GM23338 (cell line): Measurements from ENCODE around the gene NOC3L. TPM values are rescaled to one million over a fixed set of nuclear protein-coding genes. Genes with fewer than 3 reads are reported as not detected.

Experiments
- ATAC-seq: fragments of 200-7000 bp; cut with Tn5 transposase; 3 replicates; pipeline ENCODE4 v1.9.1; 2020
- DNase-seq: peaks from one replicate; pipeline ENCODE4 v3.0.0-alpha.2; 2015; ENCODE audit warnings: low spot score
- H2AFZ ChIP-seq: fragments of 200-600 bp; sonication (generic); 2 replicates; pipeline ENCODE4 v1.8.0; 2016; ENCODE audit warnings: antibody characterized with exemption, mild to moderate bottlenecking, moderate library complexity
- H3F3A ChIP-seq: fragments of 200-600 bp; sonication (generic); replicated peaks from 2 replicates; pipeline ENCODE4 v1.8.0; 2017; ENCODE audit warnings: antibody characterized with exemption, mixed run types, low read depth
- H3K27ac ChIP-seq: fragments of 200-600 bp; sonication (generic); 2 replicates; pipeline ENCODE4 v1.6.1; 2016; ENCODE audit warnings: low read depth
- H3K27me3 ChIP-seq: fragments of 200-600 bp; sonication (generic); 2 replicates; pipeline ENCODE4 v1.8.0; 2016; ENCODE audit warnings: mild to moderate bottlenecking, mixed run types, moderate library complexity; ENCODE audit not compliant: insufficient read depth
- H3K36me3 ChIP-seq: fragments of 200-600 bp; sonication (generic); 2 replicates; pipeline ENCODE4 v1.8.0; 2016; ENCODE audit warnings: mild to moderate bottlenecking; ENCODE audit not compliant: insufficient read depth
- H3K4me1 ChIP-seq: fragments of 200-600 bp; sonication (generic); 2 replicates; pipeline ENCODE4 v1.8.0; 2016; ENCODE audit warnings: mild to moderate bottlenecking, moderate library complexity; ENCODE audit not compliant: insufficient read depth
- H3K4me2 ChIP-seq: fragments of 200-600 bp; sonication (generic); 2 replicates; pipeline ENCODE4 v1.7.1; 2017; ENCODE audit warnings: mixed run types
- H3K4me3 ChIP-seq: fragments of 200-600 bp; sonication (generic); 2 replicates; pipeline ENCODE4 v1.6.1; 2016; ENCODE audit warnings: mixed run types
- H3K79me2 ChIP-seq: fragments of 200-600 bp; sonication (generic); replicated peaks from 2 replicates; pipeline ENCODE4 v1.8.0; 2017; ENCODE audit warnings: mild to moderate bottlenecking; ENCODE audit not compliant: insufficient read depth
- H3K9me2 ChIP-seq: fragments of 200-600 bp; sonication (generic); 2 replicates; pipeline ENCODE4 v1.8.0; 2017; ENCODE audit not compliant: insufficient read depth
- H4K20me1 ChIP-seq: fragments of 200-600 bp; sonication (generic); replicated peaks from 2 replicates; pipeline ENCODE4 v1.8.0; 2017; ENCODE audit warnings: mild to moderate bottlenecking; ENCODE audit not compliant: insufficient read depth
- H3K27ac Mint-ChIP-seq: 2 replicates; pipeline ENCODE4 v1.8.0; 2020; ENCODE audit warnings: inconsistent platforms, mild to moderate bottlenecking, moderate library complexity, mixed read lengths
- H3K27me3 Mint-ChIP-seq: 3 replicates; pipeline ENCODE4 v1.8.0; 2022; ENCODE audit warnings: low read depth, mild to moderate bottlenecking, moderate library complexity, mixed read lengths, inconsistent platforms; ENCODE audit not compliant: insufficient read depth, poor library complexity
- H3K36me3 Mint-ChIP-seq: 3 replicates; pipeline ENCODE4 v1.8.0; 2021; ENCODE audit warnings: low read depth, mild to moderate bottlenecking, inconsistent platforms, moderate library complexity, mixed read lengths
- H3K4me1 Mint-ChIP-seq: 3 replicates; pipeline ENCODE4 v1.8.0; 2020; ENCODE audit warnings: mild to moderate bottlenecking, inconsistent platforms, mixed read lengths
- H3K4me3 Mint-ChIP-seq: 3 replicates; pipeline ENCODE4 v1.8.0; 2021; ENCODE audit warnings: moderate library complexity, mild to moderate bottlenecking, inconsistent platforms, mixed read lengths
- H3K9me3 Mint-ChIP-seq: 3 replicates; pipeline ENCODE4 v1.8.0; 2020; ENCODE audit warnings: moderate library complexity, mild to moderate bottlenecking, inconsistent platforms, mixed read lengths
- CREB1 ChIP-seq: fragments of 250-450 bp; sonication (Bioruptor Pico); IDR thresholded peaks from 2 replicates; pipeline ENCODE4 v1.5.0; 2020; ENCODE audit warnings: low read depth, mild to moderate bottlenecking, moderate library complexity
- EZH2 ChIP-seq: fragments of 200-600 bp; sonication (generic); IDR thresholded peaks from one replicate; pipeline ENCODE4 v1.8.0; 2017; ENCODE audit warnings: antibody characterized with exemption, mild to moderate bottlenecking, low read depth; ENCODE audit not compliant: unreplicated experiment
- EZH2phosphoT487 ChIP-seq: fragments of 200-600 bp; sonication (generic); IDR thresholded peaks from one replicate; pipeline ENCODE4 v1.8.1; 2018; ENCODE audit warnings: antibody characterized with exemption; ENCODE audit not compliant: unreplicated experiment
- JUNB ChIP-seq: IDR thresholded peaks from one replicate; pipeline ENCODE4 v1.6.1; 2016; ENCODE audit warnings: antibody characterized with exemption; ENCODE audit not compliant: unreplicated experiment
- NANOG ChIP-seq: IDR thresholded peaks from 2 replicates; pipeline ENCODE4 v1.6.1; 2016; ENCODE audit warnings: antibody characterized with exemption, borderline replicate concordance
- POLR2AphosphoS5 ChIP-seq: IDR thresholded peaks from 2 replicates; pipeline ENCODE4 v1.6.1; 2016; ENCODE audit warnings: antibody characterized with exemption, low read depth
- STAT1 ChIP-seq: IDR thresholded peaks from one replicate; pipeline ENCODE4 v1.6.1; 2016; ENCODE audit warnings: antibody characterized with exemption; ENCODE audit not compliant: unreplicated experiment
- ZNF114 ChIP-seq: fragments of 250-450 bp; sonication (Bioruptor Pico); IDR thresholded peaks from 2 replicates; pipeline ENCODE4 v1.5.0; 2020; ENCODE audit warnings: mild to moderate bottlenecking, moderate library complexity
- ZNF331 ChIP-seq: fragments of 250-450 bp; sonication (Bioruptor Pico); IDR thresholded peaks from 2 replicates; pipeline ENCODE4 v1.5.0; 2020; ENCODE audit warnings: low read depth, mild to moderate bottlenecking, moderate library complexity
- polyA plus RNA-seq: library from polyadenylated mRNA; unstranded; fragments of >200 nt; fragmentation: Nextera tagmentation; extraction: Ambion mirVana; gene quantifications from 2 replicates; pipeline ENCODE4 v1.2.1, GENCODE V29; 2016
- total RNA-seq: library from RNA; depleted of rRNA; stranded (reverse); fragments of >200 nt; shearing (Covaris generic); gene quantifications from 2 replicates; pipeline ENCODE4 v1.2.3, GENCODE V29; 2014
- TF ChIP-seq, protein P1 (sequence below): IDR thresholded peaks from one replicate; pipeline ENCODE4 v1.6.1; 2018; ENCODE audit warnings: antibody characterized with exemption; ENCODE audit not compliant: unreplicated experiment
- TF ChIP-seq, protein P2 (sequence below), 2 experiments: fragments of 200-600 bp in 1 of 2; sonication (generic) in 1 of 2; conservative IDR thresholded peaks; 2 replicates each; pipeline versions ENCODE4 v1.5.1 to v1.6.1; 2016 to 2017; ENCODE audit warnings: antibody characterized with exemption in 2 of 2, low read depth in 2 of 2, mild to moderate bottlenecking in 2 of 2, moderate library complexity in 1 of 2

NOC3L gene
- total and polyA plus RNA-seq, 2 experiments from 2014 or later: 43.1 to 62.1 TPM

DNA sequence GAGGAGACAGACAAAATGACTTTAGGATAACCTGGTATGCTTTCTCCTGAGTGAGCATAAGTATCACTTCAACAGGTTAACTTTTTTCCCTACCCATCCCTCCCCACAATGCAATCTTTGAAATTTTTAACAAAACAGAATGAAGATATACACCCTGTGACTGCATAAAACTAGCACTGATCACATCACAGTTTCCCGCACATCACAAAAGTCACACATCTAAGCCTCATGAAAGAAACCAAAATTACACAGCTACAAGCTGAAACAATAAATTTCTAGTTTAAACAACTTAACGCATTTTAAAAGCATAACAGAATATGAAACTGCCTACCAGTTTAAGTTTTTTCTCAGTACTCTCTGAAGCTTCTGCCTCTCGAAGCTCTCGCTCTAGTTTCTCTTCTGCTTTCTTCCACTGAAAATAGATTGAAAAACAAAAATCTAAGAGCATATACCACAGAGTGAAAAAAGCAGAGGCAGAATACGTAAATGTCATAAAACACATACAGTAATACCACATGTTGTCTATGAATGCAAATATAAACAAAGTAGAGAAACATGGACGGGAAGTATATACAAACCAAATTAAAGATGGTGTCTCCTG lies 18.1 kb downstream of the NOC3L start (continued):
- TF ChIP-seq, protein P1, sequence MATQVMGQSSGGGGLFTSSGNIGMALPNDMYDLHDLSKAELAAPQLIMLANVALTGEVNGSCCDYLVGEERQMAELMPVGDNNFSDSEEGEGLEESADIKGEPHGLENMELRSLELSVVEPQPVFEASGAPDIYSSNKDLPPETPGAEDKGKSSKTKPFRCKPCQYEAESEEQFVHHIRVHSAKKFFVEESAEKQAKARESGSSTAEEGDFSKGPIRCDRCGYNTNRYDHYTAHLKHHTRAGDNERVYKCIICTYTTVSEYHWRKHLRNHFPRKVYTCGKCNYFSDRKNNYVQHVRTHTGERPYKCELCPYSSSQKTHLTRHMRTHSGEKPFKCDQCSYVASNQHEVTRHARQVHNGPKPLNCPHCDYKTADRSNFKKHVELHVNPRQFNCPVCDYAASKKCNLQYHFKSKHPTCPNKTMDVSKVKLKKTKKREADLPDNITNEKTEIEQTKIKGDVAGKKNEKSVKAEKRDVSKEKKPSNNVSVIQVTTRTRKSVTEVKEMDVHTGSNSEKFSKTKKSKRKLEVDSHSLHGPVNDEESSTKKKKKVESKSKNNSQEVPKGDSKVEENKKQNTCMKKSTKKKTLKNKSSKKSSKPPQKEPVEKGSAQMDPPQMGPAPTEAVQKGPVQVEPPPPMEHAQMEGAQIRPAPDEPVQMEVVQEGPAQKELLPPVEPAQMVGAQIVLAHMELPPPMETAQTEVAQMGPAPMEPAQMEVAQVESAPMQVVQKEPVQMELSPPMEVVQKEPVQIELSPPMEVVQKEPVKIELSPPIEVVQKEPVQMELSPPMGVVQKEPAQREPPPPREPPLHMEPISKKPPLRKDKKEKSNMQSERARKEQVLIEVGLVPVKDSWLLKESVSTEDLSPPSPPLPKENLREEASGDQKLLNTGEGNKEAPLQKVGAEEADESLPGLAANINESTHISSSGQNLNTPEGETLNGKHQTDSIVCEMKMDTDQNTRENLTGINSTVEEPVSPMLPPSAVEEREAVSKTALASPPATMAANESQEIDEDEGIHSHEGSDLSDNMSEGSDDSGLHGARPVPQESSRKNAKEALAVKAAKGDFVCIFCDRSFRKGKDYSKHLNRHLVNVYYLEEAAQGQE: no peak
- TF ChIP-seq CREB1 (CRISPR knock-in tag) (no peak), STAT1 (no peak), JUNB (no peak), POLR2AphosphoS5 (no peak), ZNF331 (CRISPR knock-in tag) (no peak), EZH2phosphoT487 (no peak)
- TF ChIP-seq, protein P2, sequence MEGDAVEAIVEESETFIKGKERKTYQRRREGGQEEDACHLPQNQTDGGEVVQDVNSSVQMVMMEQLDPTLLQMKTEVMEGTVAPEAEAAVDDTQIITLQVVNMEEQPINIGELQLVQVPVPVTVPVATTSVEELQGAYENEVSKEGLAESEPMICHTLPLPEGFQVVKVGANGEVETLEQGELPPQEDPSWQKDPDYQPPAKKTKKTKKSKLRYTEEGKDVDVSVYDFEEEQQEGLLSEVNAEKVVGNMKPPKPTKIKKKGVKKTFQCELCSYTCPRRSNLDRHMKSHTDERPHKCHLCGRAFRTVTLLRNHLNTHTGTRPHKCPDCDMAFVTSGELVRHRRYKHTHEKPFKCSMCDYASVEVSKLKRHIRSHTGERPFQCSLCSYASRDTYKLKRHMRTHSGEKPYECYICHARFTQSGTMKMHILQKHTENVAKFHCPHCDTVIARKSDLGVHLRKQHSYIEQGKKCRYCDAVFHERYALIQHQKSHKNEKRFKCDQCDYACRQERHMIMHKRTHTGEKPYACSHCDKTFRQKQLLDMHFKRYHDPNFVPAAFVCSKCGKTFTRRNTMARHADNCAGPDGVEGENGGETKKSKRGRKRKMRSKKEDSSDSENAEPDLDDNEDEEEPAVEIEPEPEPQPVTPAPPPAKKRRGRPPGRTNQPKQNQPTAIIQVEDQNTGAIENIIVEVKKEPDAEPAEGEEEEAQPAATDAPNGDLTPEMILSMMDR (conservative IDR thresholded peaks at IDR 0.05; ENCODE audit: low read depth in 2 of 2): no peak

DNA sequence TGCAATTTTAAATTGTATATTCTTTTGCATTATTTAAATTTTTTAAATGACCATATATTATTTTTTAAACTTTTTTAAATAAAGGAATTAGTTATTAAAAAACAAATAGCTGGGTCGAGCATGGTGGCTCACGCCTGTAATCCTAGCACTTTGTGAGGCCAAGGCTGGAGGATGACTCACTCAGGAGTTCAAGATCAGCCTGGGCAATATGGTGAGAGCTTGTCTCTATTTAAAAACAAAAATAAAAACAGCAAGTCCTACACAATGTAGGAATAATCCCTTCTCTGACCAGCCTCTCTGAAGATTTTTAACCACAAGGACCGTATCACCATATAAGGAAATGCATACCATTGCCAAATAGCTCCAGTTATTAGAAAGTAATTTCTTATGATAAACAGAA lies 19.6 kb downstream of the NOC3L start:
- Mint-ChIP-seq H3K27me3 (no peaks in the 10 kb centered on the region), H3K36me3 (peaks cover 76% of the 10 kb centered on the region), H3K27ac (no peak overlapping the region), H3K4me1 (no peaks in the 10 kb centered on the region), H3K4me3 (no peak overlapping the region), H3K9me3 (no peaks in the 10 kb centered on the region)
- no peak for DNase-seq
- H3K4me1 ChIP-seq: no peaks in the 10 kb centered on the region
- ATAC-seq: no peak
- no peaks in the 10 kb centered on the region for H3K27me3 ChIP-seq
- no peak overlapping the region for H3K4me3 ChIP-seq
- no peak overlapping the region for H3K4me2 ChIP-seq
- H3K36me3 ChIP-seq: peaks cover 72% of the 10 kb centered on the region
- H4K20me1 ChIP-seq: peaks cover 3% of the 10 kb centered on the region; the same call in 1 of the 2 replicates
- no peaks in the 10 kb centered on the region for H3F3A ChIP-seq
- no peaks in the 10 kb centered on the region for H3K9me2 ChIP-seq
- H2AFZ ChIP-seq: no peak overlapping the region
- no peak overlapping the region for H3K27ac ChIP-seq
- no peaks in the 10 kb centered on the region for H3K79me2 ChIP-seq
- TF ChIP-seq EZH2 (no peak), ZNF331 (CRISPR knock-in tag) (no peak), POLR2AphosphoS5 (no peak), NANOG (no peak), EZH2phosphoT487 (no peak), STAT1 (no peak), ZNF114 (no peak), JUNB (no peak), CREB1 (CRISPR knock-in tag) (no peak)
- TF ChIP-seq, protein P1: no peak
- TF ChIP-seq, protein P2 (conservative IDR thresholded peaks at IDR 0.05; ENCODE audit: low read depth in 2 of 2): no peak
